Duodenal mucosa (tissue), 2 donors: ENCODE measurements around the gene OR2G2.

Source experiments
- H3K27ac ChIP-seq: one replicate; pipeline ENCODE4 v1.7.0; 2013; ENCODE audit warnings: low read depth, low read length
- H3K27me3 ChIP-seq, 2 donors: one replicate each; pipeline ENCODE4 v1.7.0; 2013; ENCODE audit warnings: low read length in 2 of 2, control low read depth in 1 of 2; ENCODE audit not compliant: insufficient read depth in 2 of 2, control insufficient read depth in 1 of 2
- H3K36me3 ChIP-seq, 2 donors: one replicate each; pipeline ENCODE4 v1.7.0; 2013; ENCODE audit warnings: low read length in 2 of 2, control low read depth in 1 of 2; ENCODE audit not compliant: insufficient read depth in 2 of 2, control insufficient read depth in 1 of 2
- H3K4me1 ChIP-seq, 2 donors: one replicate each; pipeline ENCODE4 v1.7.0; 2013; ENCODE audit warnings: low read length in 2 of 2, control low read depth in 1 of 2; ENCODE audit not compliant: insufficient read depth in 2 of 2, control insufficient read depth in 1 of 2
- H3K4me3 ChIP-seq, 2 donors: one replicate each; pipeline ENCODE4 v1.7.0; 2013; ENCODE audit warnings: low read length in 2 of 2, low read depth in 1 of 2
- H3K9ac ChIP-seq, 2 donors: one replicate each; pipeline ENCODE4 v1.7.0; 2013; ENCODE audit warnings: low read length in 2 of 2, low read depth in 1 of 2
- H3K9me3 ChIP-seq, 2 donors: one replicate each; pipeline ENCODE4 v1.7.0; 2013; ENCODE audit warnings: low read length in 2 of 2, control low read depth in 1 of 2; ENCODE audit not compliant: control insufficient read depth in 1 of 2

The OR2G2 gene

DNA sequence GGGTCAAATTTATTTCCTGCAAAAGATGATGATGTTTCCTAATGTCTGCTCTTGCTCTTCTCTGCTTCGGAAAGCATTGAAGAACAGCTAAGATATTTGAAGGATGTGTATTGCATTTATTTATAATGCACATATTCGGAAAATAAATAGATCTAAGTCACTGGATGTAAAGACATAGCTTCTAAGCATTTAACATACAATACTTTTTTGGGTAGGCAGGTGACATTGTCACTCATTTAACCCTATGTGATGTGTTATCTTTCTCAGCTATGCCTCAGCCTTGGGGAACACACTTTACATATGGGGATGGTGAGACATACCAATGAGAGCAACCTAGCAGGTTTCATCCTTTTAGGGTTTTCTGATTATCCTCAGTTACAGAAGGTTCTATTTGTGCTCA, at the start of gene OR2G2:
TSS of gene OR2G2 (plus strand) at position 301 of the 400 bp plus-strand sequence. CDS start at position 301, 0 bp downstream.
- no peak within 1 kb of the TSS for H3K27ac ChIP-seq
- no peaks in the 10 kb centered on the region for H3K27me3 ChIP-seq
- no peaks in the 10 kb centered on the region for H3K4me1 ChIP-seq
- no peak within 1 kb of the TSS for H3K9ac ChIP-seq
- H3K9me3 ChIP-seq, result peaks cover 2 to 3% of the 10 kb centered on the region in 2 donors
- H3K4me3 ChIP-seq, result no peak within 1 kb of the TSS
- no peaks in the 10 kb centered on the region for H3K36me3 ChIP-seq

DNA sequence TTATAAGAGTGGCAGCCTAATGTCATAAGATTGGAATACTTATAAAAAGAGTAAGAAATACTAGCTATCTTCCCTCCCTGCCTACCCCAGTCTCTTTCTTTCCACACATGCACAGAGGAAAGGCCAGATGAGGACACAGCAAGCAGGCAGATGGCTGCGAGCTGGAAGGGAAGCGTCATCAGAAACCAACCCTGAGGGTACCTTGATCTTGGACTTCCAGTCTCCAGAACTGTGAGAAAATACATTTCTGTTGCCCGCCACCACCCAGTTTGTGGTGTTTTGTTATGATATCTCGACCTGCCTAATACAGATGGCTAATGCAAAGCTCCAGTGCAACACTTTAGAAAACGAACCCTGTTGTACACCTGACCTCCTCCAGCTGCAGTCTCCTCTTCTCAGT, 49.6 kb upstream of the OR2G2 start:
- Histone ChIP-seq H3K27me3 (no peaks in the 10 kb centered on the region), H3K9ac (no peak overlapping the region), H3K4me1 (no peaks in the 10 kb centered on the region), H3K9me3 (no peaks in the 10 kb centered on the region), H3K4me3 (no peak overlapping the region), H3K36me3 (no peaks in the 10 kb centered on the region), H3K27ac (no peak overlapping the region)

GRCh38 chr1:247539215-247539614, 48.9 kb upstream of the OR2G2 start:
- no peak overlapping the region for H3K9ac ChIP-seq
- H3K4me1 ChIP-seq, result no peaks in the 10 kb centered on the region
- no peaks in the 10 kb centered on the region for H3K36me3 ChIP-seq
- no peak overlapping the region for H3K4me3 ChIP-seq
- no peaks in the 10 kb centered on the region for H3K27me3 ChIP-seq
- no peaks in the 10 kb centered on the region for H3K9me3 ChIP-seq
- no peak overlapping the region for H3K27ac ChIP-seq

DNA sequence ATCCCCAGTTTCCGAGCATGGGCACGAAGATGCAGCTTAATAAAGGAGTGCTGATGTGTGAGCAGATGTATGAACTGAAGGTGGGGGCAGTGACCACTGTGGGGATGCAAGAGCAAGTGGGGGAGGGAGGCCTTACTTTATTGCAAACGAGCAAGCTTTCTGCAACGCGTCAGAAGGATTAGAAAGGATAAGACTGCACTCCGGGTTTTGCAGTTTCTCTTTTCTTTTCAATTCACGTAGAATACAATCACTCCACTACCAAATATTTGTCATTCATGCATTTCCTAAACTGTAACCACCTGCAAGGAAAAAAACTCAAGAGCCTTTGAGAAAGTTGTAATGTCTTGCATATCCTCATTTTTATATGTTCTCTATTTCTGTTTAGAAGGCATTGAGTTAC, 47.6 kb upstream of the OR2G2 start:
- no peak overlapping the region for H3K4me3 ChIP-seq
- no peak overlapping the region for H3K9ac ChIP-seq
- no peak overlapping the region for H3K27ac ChIP-seq
- H3K36me3 ChIP-seq, result no peaks in the 10 kb centered on the region
- no peaks in the 10 kb centered on the region for H3K4me1 ChIP-seq
- no peaks in the 10 kb centered on the region for H3K27me3 ChIP-seq
- no peaks in the 10 kb centered on the region for H3K9me3 ChIP-seq

GRCh38 chr1:247542811-247543210, 45.3 kb upstream of the OR2G2 start:
- Histone ChIP-seq H3K36me3 (no peaks in the 10 kb centered on the region), H3K4me3 (no peak overlapping the region), H3K4me1 (no peaks in the 10 kb centered on the region), H3K27ac (no peak overlapping the region), H3K9ac (no peak overlapping the region), H3K27me3 (no peaks in the 10 kb centered on the region), H3K9me3 (no peaks in the 10 kb centered on the region)

DNA sequence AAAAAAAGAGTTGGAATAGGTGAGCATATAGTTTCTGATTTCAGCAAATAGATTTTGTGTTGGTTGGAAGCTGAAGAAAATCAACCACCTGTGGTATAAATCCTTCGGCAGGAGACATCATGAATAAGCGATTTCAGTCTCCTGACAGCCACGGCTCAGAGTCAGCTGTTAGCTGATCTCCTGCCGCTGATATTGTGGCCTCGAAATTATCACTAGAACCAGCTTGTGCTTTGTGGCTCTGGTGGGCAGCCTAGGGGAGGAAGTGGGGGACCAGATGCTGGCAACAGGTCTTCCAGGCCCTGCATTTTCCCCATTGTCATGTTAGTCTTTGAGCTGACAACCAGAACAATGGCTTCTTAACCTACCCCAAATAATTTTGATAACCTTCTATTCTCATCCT, 40.1 kb upstream of the OR2G2 start:
- H3K4me1 ChIP-seq, result no peaks in the 10 kb centered on the region
- no peaks in the 10 kb centered on the region for H3K27me3 ChIP-seq
- no peaks in the 10 kb centered on the region for H3K36me3 ChIP-seq
- H3K4me3 ChIP-seq, result no peak overlapping the region
- no peak overlapping the region for H3K27ac ChIP-seq
- H3K9me3 ChIP-seq, result no peaks in the 10 kb centered on the region
- H3K9ac ChIP-seq, result no peak overlapping the region

DNA sequence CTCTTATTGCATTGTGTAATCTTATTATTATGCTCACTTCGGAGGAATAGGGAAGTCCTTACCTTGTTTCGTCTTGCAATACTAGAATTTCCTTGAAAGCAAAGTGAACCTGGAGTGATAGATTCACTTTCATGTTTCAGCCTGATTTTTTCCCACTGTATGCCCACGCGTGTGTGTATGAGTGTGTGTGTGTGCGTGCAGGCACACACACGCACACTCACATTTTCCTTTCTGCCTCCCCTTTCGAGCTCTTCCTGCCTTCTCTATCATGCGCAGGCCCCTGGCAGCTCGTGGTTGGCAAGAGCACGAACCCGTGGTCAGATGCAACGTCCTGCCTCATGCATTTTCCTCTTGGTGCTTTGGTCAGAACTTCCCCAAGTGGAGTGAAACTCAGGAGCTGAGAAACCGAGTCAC, 39.4 kb upstream of the OR2G2 start, which contains the start of gene GCSAML:
TSS of gene GCSAML (plus strand) at position 366 of the 414 bp plus-strand sequence. CDS start 58 bp downstream, outside the sequence.
- no peak within 1 kb of the TSS for H3K9ac ChIP-seq
- H3K36me3 ChIP-seq, result no peaks in the 10 kb centered on the region
- no peak within 1 kb of the TSS for H3K27ac ChIP-seq
- H3K4me3 ChIP-seq, result no peak within 1 kb of the TSS
- H3K4me1 ChIP-seq, result no peaks in the 10 kb centered on the region
- no peaks in the 10 kb centered on the region for H3K9me3 ChIP-seq
- no peaks in the 10 kb centered on the region for H3K27me3 ChIP-seq

GRCh38 chr1:247551721-247552120, 36.4 kb upstream of the OR2G2 start:
- Histone ChIP-seq H3K9me3 (no peaks in the 10 kb centered on the region), H3K27me3 (no peaks in the 10 kb centered on the region), H3K4me1 (no peaks in the 10 kb centered on the region), H3K36me3 (no peaks in the 10 kb centered on the region), H3K4me3 (no peak overlapping the region), H3K27ac (no peak overlapping the region), H3K9ac (no peak overlapping the region)

GRCh38 chr1:247552231-247552630, 35.9 kb upstream of the OR2G2 start:
- H3K9me3 ChIP-seq, result no peaks in the 10 kb centered on the region
- H3K4me3 ChIP-seq, result no peak overlapping the region
- no peak overlapping the region for H3K27ac ChIP-seq
- no peaks in the 10 kb centered on the region for H3K27me3 ChIP-seq
- no peak overlapping the region for H3K9ac ChIP-seq
- H3K4me1 ChIP-seq, result no peaks in the 10 kb centered on the region
- no peaks in the 10 kb centered on the region for H3K36me3 ChIP-seq

DNA sequence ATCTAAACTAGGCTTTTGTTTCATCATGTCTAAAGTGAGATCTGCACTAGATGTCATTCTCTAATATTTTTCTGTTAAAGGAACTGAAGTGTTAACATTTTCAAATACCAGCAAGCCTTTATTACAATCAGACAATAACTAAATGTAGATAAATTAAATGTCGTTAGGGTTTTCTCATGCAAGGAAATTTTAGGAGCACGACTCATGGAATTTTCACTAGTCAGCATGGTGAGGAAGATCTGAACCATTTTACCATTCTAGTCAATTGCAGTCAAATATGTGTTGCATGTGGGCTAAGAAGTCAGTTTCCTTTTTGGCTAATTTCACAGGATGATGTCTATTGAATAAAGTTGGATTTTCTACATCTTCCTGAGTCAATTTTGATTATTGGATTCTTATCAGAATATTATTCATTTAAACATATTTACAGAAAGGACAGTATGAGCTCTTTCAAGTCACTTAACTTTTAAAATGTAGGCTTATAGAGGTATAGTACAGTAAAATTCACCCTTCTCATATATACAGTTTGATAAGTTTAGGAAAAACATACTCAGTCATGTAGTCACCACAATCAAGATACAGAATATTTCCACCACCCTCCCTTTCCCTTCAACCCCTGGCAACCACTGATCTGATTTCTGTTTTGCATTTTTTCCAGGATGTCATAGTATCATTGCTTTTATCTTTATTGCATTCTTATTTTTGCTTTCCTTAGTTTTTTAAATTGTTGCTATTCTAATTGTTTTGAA, 30.1 kb upstream of the OR2G2 start:
- H3K4me3 ChIP-seq, result no peak overlapping the region
- H3K9me3 ChIP-seq, result no peaks in the 10 kb centered on the region
- H3K4me1 ChIP-seq, result no peaks in the 10 kb centered on the region
- no peaks in the 10 kb centered on the region for H3K36me3 ChIP-seq
- no peak overlapping the region for H3K27ac ChIP-seq
- no peak overlapping the region for H3K9ac ChIP-seq
- H3K27me3 ChIP-seq, result no peaks in the 10 kb centered on the region
